OCI-LY1 (cell line): ENCODE measurements around the gene RALGDS.

Source experiments
- CTCF ChIP-seq: fragments of 200-600 bp; sonication (generic), shearing (Covaris generic); IDR thresholded peaks from 2 replicates; pipeline ENCODE4 v1.5.1; 2017; ENCODE audit warnings: mild to moderate bottlenecking, antibody characterized with exemption, low read length, moderate library complexity, mixed read lengths
- EZH2 ChIP-seq: fragments of 200-600 bp; sonication (generic), shearing (Covaris generic); IDR thresholded peaks from 2 replicates; pipeline ENCODE4 v1.8.0; 2017; ENCODE audit warnings: borderline replicate concordance, mixed run types, mild to moderate bottlenecking, antibody characterized with exemption, low read length, moderate library complexity, mixed read lengths

GRCh38 chr9:133106511-133107244 lies 14.4 kb downstream of the RALGDS start:
- no peak for TF ChIP-seq EZH2
- no peak for TF ChIP-seq CTCF
